Subcutaneous abdominal adipose tissue (tissue), 5 donors: ENCODE measurements around the gene MUTYH.
A peak's percentile ranks its signal among the peaks of the same experiment; 100 is the strongest.
"Not testable (repeated sequence)": the region's sequence is repeated elsewhere in the genome, so short reads cannot be mapped to it uniquely, and the experiment has no call there.

Source experiments
- H3K27ac ChIP-seq: one replicate; pipeline ENCODE4 v1.7.0; 2013; ENCODE audit warnings: low read depth, mild to moderate bottlenecking, inconsistent platforms, low read length, moderate library complexity
- H3K27me3 ChIP-seq, 5 donors: one replicate each; pipeline ENCODE4 v1.7.0; 2013; ENCODE audit warnings: low read length in 5 of 5, inconsistent platforms in 1 of 5; ENCODE audit not compliant: control insufficient read depth in 5 of 5, insufficient read depth in 4 of 5
- H3K36me3 ChIP-seq, 5 donors: one replicate each; pipeline ENCODE4 v1.7.0; 2013; ENCODE audit warnings: low read length in 5 of 5; ENCODE audit not compliant: control insufficient read depth in 5 of 5, insufficient read depth in 5 of 5
- H3K4me1 ChIP-seq, 5 donors: one replicate each; pipeline ENCODE4 v1.7.0; 2013; ENCODE audit warnings: low read length in 5 of 5, mild to moderate bottlenecking in 3 of 5, moderate library complexity in 1 of 5; ENCODE audit not compliant: control insufficient read depth in 5 of 5, insufficient read depth in 5 of 5
- H3K4me3 ChIP-seq, 5 donors: one replicate each; pipeline ENCODE4 v1.7.0; 2013; ENCODE audit warnings: low read length in 5 of 5, low read depth in 1 of 5
- H3K9ac ChIP-seq, 5 donors: one replicate each; pipeline ENCODE4 v1.7.0; 2013; ENCODE audit warnings: low read length in 5 of 5, mild to moderate bottlenecking in 4 of 5, moderate library complexity in 3 of 5
- H3K9me3 ChIP-seq, 5 donors: one replicate each; pipeline ENCODE4 v1.7.0; 2013; ENCODE audit warnings: low read length in 5 of 5; ENCODE audit not compliant: control insufficient read depth in 5 of 5
- donor health status: healthy.
- donor health status: healthy.
- donor health status: healthy.
- donor health status: healthy.
- donor health status: healthy.

MUTYH gene

DNA sequence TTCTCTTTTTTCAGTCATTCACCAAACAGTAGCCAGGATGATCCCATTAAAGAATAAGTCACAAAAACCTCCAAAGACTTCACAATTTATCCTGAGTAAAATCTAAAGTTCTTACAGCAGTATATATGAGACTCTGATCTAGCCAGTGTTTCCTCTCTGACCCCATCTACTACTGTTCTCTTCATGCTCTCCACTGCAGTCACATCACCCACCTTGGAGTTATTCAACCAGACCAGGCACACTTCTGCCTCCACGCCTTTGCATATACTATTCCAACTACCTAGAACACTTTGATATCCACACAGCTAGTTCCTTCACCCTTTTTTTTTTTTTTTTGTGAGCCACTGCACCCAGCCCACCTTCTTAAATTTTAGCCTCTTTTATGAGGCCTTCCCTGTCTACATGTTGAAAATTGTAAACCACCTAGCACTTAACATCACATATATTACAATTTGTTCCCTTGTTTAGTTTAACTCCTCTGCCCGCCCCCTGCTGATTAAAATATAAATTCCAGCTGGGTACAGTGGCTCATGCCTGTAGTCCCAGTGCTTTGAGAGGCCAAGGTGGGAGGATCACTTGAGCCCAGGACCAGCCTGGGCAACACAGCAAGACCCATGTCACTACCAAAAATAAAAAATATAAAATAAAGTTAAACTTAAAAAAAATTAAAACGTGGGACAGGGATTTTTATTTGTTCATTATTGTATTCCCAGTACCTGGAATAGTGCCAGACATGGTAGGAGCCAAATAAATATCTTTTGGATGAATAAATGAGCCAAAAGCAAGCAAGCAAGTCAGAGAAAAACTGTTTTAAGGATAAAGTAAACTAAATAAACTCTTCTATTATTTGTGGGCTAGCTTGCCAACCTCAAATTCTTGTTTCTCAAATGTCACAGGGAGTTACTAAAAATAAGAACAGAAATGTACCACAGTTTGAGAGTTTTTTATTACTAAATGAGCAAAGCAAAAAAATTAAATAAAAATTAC is 35.2 kb upstream of the MUTYH start:
- Histone ChIP-seq H3K36me3 (no peaks in the 10 kb centered on the region), H3K4me3 (no peak overlapping the region), H3K9ac (no peak overlapping the region), H3K27ac (no peak overlapping the region), H3K27me3 (no peaks in the 10 kb centered on the region), H3K9me3 (no peaks in the 10 kb centered on the region), H3K4me1 (peaks cover 0 to 3% (median 0%) of the 10 kb centered on the region in 5 donors)

GRCh38 chr1:45373573-45373972 is 33.3 kb upstream of the MUTYH start:
- Histone ChIP-seq H3K27ac (no peak overlapping the region), H3K27me3 (no peaks in the 10 kb centered on the region), H3K36me3 (no peaks in the 10 kb centered on the region), H3K4me1 (peaks cover 0 to 3% (median 0%) of the 10 kb centered on the region in 5 donors), H3K9me3 (no peaks in the 10 kb centered on the region), H3K9ac (no peak overlapping the region), H3K4me3 (no peak overlapping the region)

DNA sequence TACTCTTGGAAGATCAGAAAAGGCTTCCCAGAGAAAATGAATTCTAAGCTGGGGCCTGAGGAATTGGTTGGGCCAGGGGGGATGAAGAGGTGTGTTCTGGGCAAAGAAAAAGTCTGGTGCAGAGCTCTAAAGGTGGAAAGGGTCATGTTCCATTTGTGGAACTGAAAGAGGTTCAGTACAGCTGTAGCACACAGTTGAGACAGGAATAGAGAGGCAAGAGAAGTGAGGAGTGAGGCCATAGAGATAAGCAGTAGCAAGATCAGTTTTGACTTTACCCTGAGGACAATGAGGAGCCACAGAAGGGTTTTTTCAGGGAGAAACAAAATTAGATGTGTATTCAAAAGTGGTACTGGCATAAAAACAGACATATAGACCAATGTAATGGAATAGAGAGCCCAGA is 30.3 kb upstream of the MUTYH start:
- H3K4me1 ChIP-seq, result peaks cover 0 to 3% (median 0%) of the 10 kb centered on the region in 5 donors
- no peak overlapping the region for H3K4me3 ChIP-seq
- no peaks in the 10 kb centered on the region for H3K9me3 ChIP-seq
- no peaks in the 10 kb centered on the region for H3K36me3 ChIP-seq
- H3K27ac ChIP-seq, result no peak overlapping the region
- H3K9ac ChIP-seq, result no peak overlapping the region
- H3K27me3 ChIP-seq, result no peaks in the 10 kb centered on the region

DNA sequence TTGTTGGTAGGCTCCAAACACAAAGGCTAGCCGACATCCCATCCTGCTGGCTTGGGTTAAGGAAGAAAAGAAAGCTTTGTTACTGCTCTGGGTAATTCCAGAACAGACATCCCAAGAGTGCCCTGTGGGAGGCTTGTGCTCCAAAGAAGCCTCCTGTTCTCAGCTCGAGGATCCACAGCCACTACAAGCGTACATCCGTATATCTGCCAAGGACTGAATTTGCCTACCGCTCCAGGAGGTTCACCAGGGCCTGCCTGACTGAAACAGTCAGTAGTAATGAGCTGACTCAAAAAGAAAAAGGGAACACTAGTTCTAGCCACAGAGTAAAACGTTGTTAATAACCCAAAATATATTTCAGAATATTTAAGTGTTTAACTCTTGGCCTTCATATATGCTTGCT is 24.8 kb upstream of the MUTYH start:
- Histone ChIP-seq H3K36me3 (no peaks in the 10 kb centered on the region), H3K9me3 (no peaks in the 10 kb centered on the region), H3K9ac (no peak overlapping the region), H3K4me3 (no peak overlapping the region), H3K4me1 (peaks cover 0 to 16% (median 11%) of the 10 kb centered on the region in 5 donors), H3K27me3 (no peaks in the 10 kb centered on the region), H3K27ac (no peak overlapping the region)

- Histone ChIP-seq H3K27me3 (no peaks in the 10 kb centered on the region), H3K4me1 (peaks cover 0 to 18% (median 13%) of the 10 kb centered on the region in 5 donors), H3K4me3 (no peak overlapping the region), H3K36me3 (no peaks in the 10 kb centered on the region), H3K9ac (no peak overlapping the region), H3K9me3 (no peaks in the 10 kb centered on the region), H3K27ac (no peak overlapping the region)
Measured at GRCh38 chr1:45364294-45364693, 24.1 kb upstream of the MUTYH start.

- Histone ChIP-seq H3K4me3 (peak overlapping the region; percentile 31 to 64 (median 45)), H3K4me1 (peaks cover 0 to 18% (median 13%) of the 10 kb centered on the region in 5 donors), H3K27ac (peak overlapping the region; percentile 8), H3K9ac (peak overlapping the region; percentile 51 to 62 (median 60))
- not testable (repeated sequence) for H3K9me3 ChIP-seq, H3K27me3 ChIP-seq, H3K36me3 ChIP-seq
Measured at GRCh38 chr1:45360981-45361380, 20.7 kb upstream of the MUTYH start.

DNA sequence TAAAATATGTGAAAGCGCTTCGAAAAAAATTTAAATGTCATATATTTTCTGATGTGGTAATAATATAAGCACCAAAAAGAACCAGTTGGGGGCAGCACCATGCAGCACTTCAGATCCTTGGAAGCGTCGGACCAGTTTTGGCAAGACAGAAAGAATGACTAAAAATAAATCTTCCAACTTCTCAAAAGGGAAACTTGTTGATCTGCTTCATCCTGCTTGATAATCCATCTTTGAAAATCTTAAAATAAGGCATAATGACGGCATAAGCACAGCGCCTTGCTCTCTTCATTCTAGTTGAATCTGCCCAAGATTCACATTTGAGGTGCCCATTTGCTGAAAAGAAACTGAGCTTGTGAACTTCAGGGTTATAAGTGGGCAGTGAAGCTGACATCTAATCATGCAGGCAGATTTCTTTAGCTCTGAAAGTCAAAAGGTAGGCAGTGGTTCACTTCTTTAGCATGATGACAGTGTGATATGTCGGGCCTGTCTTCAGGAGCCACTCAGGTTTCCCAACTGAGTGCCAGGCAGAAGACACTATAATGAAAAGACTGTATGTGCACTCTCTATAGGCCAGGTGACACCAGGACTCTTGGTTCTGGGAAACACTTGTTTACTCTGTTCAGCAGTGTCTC is 19.8 kb upstream of the MUTYH start:
- Histone ChIP-seq H3K36me3 (no peaks in the 10 kb centered on the region), H3K4me3 (peak overlapping the region in 4 of 5 donors; percentile 2 to 47 (median 18)), H3K9me3 (no peaks in the 10 kb centered on the region), H3K27ac (peak overlapping the region; percentile 8), H3K4me1 (peaks cover 0 to 18% (median 13%) of the 10 kb centered on the region in 5 donors), H3K27me3 (no peaks in the 10 kb centered on the region), H3K9ac (peak overlapping the region in 2 of 5 donors; percentile 20 to 54)

GRCh38 chr1:45356186-45356585 is 15.9 kb upstream of the MUTYH start:
- Histone ChIP-seq H3K9me3 (no peaks in the 10 kb centered on the region), H3K9ac (no peak overlapping the region)

GRCh38 chr1:45355683-45356082 is 15.4 kb upstream of the MUTYH start:
- Histone ChIP-seq H3K9ac (no peak overlapping the region), H3K27me3 (no peaks in the 10 kb centered on the region), H3K4me1 (peaks cover 0 to 12% (median 8%) of the 10 kb centered on the region in 5 donors), H3K36me3 (peaks cover 0 to 4% (median 0%) of the 10 kb centered on the region in 5 donors), H3K27ac (no peak overlapping the region), H3K4me3 (no peak overlapping the region), H3K9me3 (no peaks in the 10 kb centered on the region)

More at GRCh38 chr1:45356186-45356585, 15.9 kb upstream of the MUTYH start:
- Histone ChIP-seq H3K27ac (no peak overlapping the region), H3K4me1 (peaks cover 0 to 17% (median 13%) of the 10 kb centered on the region in 5 donors), H3K36me3 (peaks cover 0 to 4% (median 0%) of the 10 kb centered on the region in 5 donors), H3K27me3 (no peaks in the 10 kb centered on the region), H3K4me3 (no peak overlapping the region)

DNA sequence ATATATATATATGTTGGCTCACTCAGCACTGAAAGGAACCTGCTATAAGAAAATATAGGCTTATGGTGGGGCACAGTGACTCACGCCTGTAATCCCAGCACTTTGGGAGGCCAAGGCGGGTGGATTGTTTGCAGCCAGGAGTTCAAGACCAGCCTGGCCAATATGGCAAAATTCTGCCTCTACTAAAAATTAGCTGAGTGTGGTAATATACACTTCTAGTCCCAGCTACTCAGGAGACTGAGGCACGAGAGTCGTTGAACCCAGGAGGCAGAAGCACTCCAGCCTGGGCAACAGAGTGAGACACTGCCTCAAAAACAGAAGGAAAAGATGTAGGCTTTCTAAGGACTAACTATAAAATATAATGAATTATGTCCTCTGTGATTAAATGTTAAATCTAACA is 14.6 kb upstream of the MUTYH start:
- peaks cover 0 to 4% (median 0%) of the 10 kb centered on the region in 5 donors for H3K36me3 ChIP-seq
- no peak overlapping the region for H3K4me3 ChIP-seq
- H3K27ac ChIP-seq, result no peak overlapping the region
- no peaks in the 10 kb centered on the region for H3K9me3 ChIP-seq
- H3K9ac ChIP-seq, result no peak overlapping the region
- peaks cover 0 to 3% (median under 1%) of the 10 kb centered on the region in 5 donors for H3K4me1 ChIP-seq
- H3K27me3 ChIP-seq, result no peaks in the 10 kb centered on the region
